SK-N-SH treated with all-trans-retinoic acid at 6 μM for 48 hours (cell line): Measurements from ENCODE around the gene NAA15.

Source experiments
- ARNTL ChIP-seq: fragments of 450-650 bp; formaldehyde crosslinking; IDR thresholded peaks from 2 replicates; pipeline ENCODE4 v1.5.0; 2020; ENCODE audit warnings: low read depth, mild to moderate bottlenecking, moderate library complexity, borderline replicate concordance
- BACH2 ChIP-seq: fragments of 250-450 bp; sonication (Bioruptor Pico); IDR thresholded peaks from 2 replicates; pipeline ENCODE4 v1.9.0; 2021; ENCODE audit warnings: mild to moderate bottlenecking, borderline replicate concordance
- CREB5 ChIP-seq: fragments of 250-450 bp; sonication (Bioruptor Pico); IDR thresholded peaks from 2 replicates; pipeline ENCODE4 v1.5.1; 2020; ENCODE audit warnings: low read depth, mild to moderate bottlenecking, moderate library complexity
- CSDC2 ChIP-seq: fragments of 250-450 bp; sonication (Bioruptor Pico); IDR thresholded peaks from 2 replicates; pipeline ENCODE4 v1.5.0; 2020; ENCODE audit warnings: mild to moderate bottlenecking, moderate library complexity
- CSRNP3 ChIP-seq: fragments of 250-450 bp; sonication (Bioruptor Pico); IDR thresholded peaks from 2 replicates; pipeline ENCODE4 v1.5.1; 2021; ENCODE audit warnings: mild to moderate bottlenecking, moderate library complexity
- OSR1 ChIP-seq: fragments of 250-450 bp; sonication (Bioruptor Pico); IDR thresholded peaks from 2 replicates; pipeline ENCODE4 v1.8.0; 2022; ENCODE audit warnings: moderate library complexity, mild to moderate bottlenecking, inconsistent platforms
- ZNF8 ChIP-seq: fragments of 450-650 bp; formaldehyde crosslinking; IDR thresholded peaks from 2 replicates; pipeline ENCODE4 v1.5.0; 2020; ENCODE audit warnings: mild to moderate bottlenecking, moderate library complexity

- no peak for TF ChIP-seq CSDC2 (CRISPR knock-in tag)
- TF ChIP-seq BACH2: no peak
- TF ChIP-seq CREB5 (CRISPR knock-in tag): no peak
- no peak for TF ChIP-seq OSR1
- no peak for TF ChIP-seq ZNF8 (CRISPR knock-in tag)
- no peak for TF ChIP-seq ARNTL
- TF ChIP-seq CSRNP3: no peak
Observed at GRCh38 chr4:139265654-139266053, 35.7 kb upstream of the NAA15 start.
